ENCODE data around the gene ECSIT.

The ECSIT gene

GRCh38 chr19:11534538-11534937, 5.6 kb upstream of the ECSIT start:
- H3K36me3 ChIP-seq (replicated peaks) = no peaks in the 10 kb centered on the region
- DNase-seq = no peak

GRCh38 chr19:11530432-11530831, 1.5 kb upstream of the ECSIT start:
- DNase-seq = peak; percentile 77
- TF ChIP-seq CTCF (IDR thresholded peaks at IDR 0.05; ENCODE audit: low read depth, low read length, missing control alignments) = peak; percentile 52
- Histone ChIP-seq H3K4me3 (ENCODE audit: low read depth, low read length) (no peak overlapping the region), H3K36me3 (replicated peaks) (no peaks in the 10 kb centered on the region), H3K27ac (no peak overlapping the region), H3K27me3 (replicated peaks) (no peaks in the 10 kb centered on the region)
- in situ Hi-C loops (cut with HindIII; ENCODE audit: low pct_ligation_motif_present, low sequenced_read_pairs) = no loop called here

More at GRCh38 chr19:11534538-11534937, 5.6 kb upstream of the ECSIT start:
- Histone ChIP-seq H3K4me3 (ENCODE audit: low read depth, low read length) (no peak overlapping the region), H3K27me3 (replicated peaks) (no peaks in the 10 kb centered on the region), H3K27ac (no peak overlapping the region)
- TF ChIP-seq CTCF (IDR thresholded peaks at IDR 0.05; ENCODE audit: low read depth, low read length, missing control alignments) = no peak
- in situ Hi-C loops (cut with HindIII; ENCODE audit: low pct_ligation_motif_present, low sequenced_read_pairs) = no loop called here

- no peak for DNase-seq
- Histone ChIP-seq H3K36me3 (replicated peaks) (no peaks in the 10 kb centered on the region), H3K4me3 (ENCODE audit: low read depth, low read length) (no peak overlapping the region), H3K27ac (no peak overlapping the region), H3K27me3 (replicated peaks) (no peaks in the 10 kb centered on the region)
- no peak for TF ChIP-seq CTCF (IDR thresholded peaks at IDR 0.05; ENCODE audit: low read depth, low read length, missing control alignments)
- in situ Hi-C loops (cut with HindIII; ENCODE audit: low pct_ligation_motif_present, low sequenced_read_pairs) = no loop called here
These were observed 9.8 kb downstream of the ECSIT start for GRCh38 chr19:11519138-11519537.

- no peaks in the 10 kb centered on the region for H3K36me3 ChIP-seq (replicated peaks)
- TF ChIP-seq CTCF (IDR thresholded peaks at IDR 0.05; ENCODE audit: low read depth, low read length, missing control alignments) = no peak
- H3K4me3 ChIP-seq (ENCODE audit: low read depth, low read length) = no peak overlapping the region
- no peaks in the 10 kb centered on the region for H3K27me3 ChIP-seq (replicated peaks)
- no peak for DNase-seq
- in situ Hi-C loops (cut with HindIII; ENCODE audit: low pct_ligation_motif_present, low sequenced_read_pairs) = no loop called here
- H3K27ac ChIP-seq = no peak overlapping the region
These were observed 15.0 kb downstream of the ECSIT start for GRCh38 chr19:11513946-11514345.

GRCh38 chr19:11510444-11510843, 18.5 kb downstream of the ECSIT start:
- Histone ChIP-seq H3K36me3 (replicated peaks) (no peaks in the 10 kb centered on the region), H3K4me3 (ENCODE audit: low read depth, low read length) (no peak overlapping the region), H3K27ac (no peak overlapping the region), H3K27me3 (replicated peaks) (no peaks in the 10 kb centered on the region)
- DNase-seq = no peak
- in situ Hi-C loops (cut with HindIII; ENCODE audit: low pct_ligation_motif_present, low sequenced_read_pairs) = no loop called here
- no peak for TF ChIP-seq CTCF (IDR thresholded peaks at IDR 0.05; ENCODE audit: low read depth, low read length, missing control alignments)

- in situ Hi-C loops (cut with HindIII; ENCODE audit: low pct_ligation_motif_present, low sequenced_read_pairs) = no loop called here
- H3K27me3 ChIP-seq (replicated peaks) = no peaks in the 10 kb centered on the region
- no peak overlapping the region for H3K27ac ChIP-seq
- DNase-seq = no peak
- TF ChIP-seq CTCF (IDR thresholded peaks at IDR 0.05; ENCODE audit: low read depth, low read length, missing control alignments) = no peak
- no peak overlapping the region for H3K4me3 ChIP-seq (ENCODE audit: low read depth, low read length)
- H3K36me3 ChIP-seq (replicated peaks) = no peaks in the 10 kb centered on the region
These were observed 21.4 kb downstream of the ECSIT start for GRCh38 chr19:11507370-11508078.

Data from brain microvascular endothelial cell (primary cell).